ENCODE measurements around the gene TRAPPC12.

Gene TRAPPC12

GRCh38 chr2:3457524-3458395 is 78.3 kb downstream of the TRAPPC12 start:
- no peak for DNase-seq

GRCh38 chr2:3458396-3459184 is 79.1 kb downstream of the TRAPPC12 start:
- no peak for DNase-seq

- DNase-seq = no peak
Observed at GRCh38 chr2:3459185-3460015, 79.9 kb downstream of the TRAPPC12 start.

GRCh38 chr2:3460156-3460555 is 80.7 kb downstream of the TRAPPC12 start:
- DNase-seq = no peak

DNA sequence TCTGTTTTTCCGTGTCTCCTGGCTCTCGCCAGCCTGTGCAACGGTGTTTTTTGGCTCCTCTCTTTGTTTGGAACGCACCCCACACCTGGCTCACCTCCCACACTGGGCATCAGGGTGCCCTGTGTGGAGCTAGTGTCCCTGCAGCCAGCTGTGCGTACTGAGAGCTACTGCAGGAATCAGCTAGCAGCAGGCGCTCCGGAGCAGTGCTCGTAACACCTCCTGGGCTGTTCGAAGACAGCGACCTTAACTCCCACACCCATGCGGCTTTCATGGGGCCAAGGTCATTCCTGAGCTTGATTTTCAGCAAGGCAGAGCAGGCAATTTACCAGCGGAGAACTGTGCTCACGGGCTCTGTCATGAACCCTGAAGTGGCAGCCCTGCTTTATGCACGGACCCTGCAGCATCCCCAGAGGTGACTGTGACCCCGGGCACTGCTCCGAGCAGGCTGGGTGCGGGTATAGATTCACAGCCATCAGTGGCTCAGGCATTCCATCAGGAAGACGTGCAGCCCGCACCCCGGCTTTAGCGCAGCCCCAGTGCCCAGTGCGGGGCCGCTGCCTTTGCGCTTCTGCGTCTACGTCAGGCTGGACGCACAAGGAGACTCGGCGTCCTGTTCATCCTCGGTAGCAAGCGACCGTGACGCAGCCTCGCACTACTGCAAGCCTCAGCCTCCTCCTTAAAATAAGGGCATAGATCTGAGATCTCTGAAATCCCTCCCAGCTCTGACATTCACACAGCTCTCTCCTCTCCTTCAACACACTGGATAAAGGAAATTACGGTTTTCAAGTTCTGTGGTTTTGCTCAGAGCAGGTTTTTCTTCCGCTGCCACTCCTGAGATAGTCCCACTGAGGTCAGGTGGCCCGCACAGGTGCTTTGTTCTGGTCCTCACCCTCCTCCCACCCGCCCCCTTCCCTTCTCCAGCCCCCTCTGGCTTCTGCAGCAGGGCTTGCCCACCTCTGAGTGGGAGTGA is 81.6 kb downstream of the TRAPPC12 start:
- no peak for DNase-seq

DNA sequence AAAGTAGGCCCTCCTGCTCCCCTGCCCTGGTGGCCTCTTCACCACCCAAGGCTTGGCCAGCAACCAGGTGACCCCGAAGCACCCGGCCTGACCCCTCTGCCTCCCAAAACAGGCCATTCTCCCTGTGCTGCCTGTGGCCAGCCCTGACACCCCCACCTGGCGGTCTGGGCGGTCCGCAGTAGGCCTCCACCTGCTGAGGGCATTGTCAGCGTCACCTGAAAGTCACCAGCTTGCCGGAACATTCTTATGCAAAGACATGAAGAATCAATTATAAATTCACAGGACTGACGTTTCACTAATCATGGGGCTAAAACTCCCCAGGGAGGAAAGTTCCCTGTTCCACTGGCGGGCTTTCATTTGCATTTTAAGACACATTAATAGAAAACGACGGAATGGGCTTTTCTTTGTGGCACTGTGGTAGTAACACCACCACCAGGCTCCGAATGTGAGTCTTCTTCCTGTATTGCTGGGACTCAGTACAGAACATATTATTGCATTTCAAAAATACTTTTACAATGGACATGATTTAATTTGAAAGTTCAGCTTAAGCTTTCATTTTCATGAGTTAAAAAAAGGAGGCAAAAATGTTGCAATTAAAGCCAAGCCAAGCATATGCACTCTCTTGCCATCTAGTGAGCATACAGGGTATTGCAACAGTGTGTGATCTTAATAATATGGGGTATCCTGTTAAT is 82.5 kb downstream of the TRAPPC12 start:
- DNase-seq = peak; percentile 11

DNA sequence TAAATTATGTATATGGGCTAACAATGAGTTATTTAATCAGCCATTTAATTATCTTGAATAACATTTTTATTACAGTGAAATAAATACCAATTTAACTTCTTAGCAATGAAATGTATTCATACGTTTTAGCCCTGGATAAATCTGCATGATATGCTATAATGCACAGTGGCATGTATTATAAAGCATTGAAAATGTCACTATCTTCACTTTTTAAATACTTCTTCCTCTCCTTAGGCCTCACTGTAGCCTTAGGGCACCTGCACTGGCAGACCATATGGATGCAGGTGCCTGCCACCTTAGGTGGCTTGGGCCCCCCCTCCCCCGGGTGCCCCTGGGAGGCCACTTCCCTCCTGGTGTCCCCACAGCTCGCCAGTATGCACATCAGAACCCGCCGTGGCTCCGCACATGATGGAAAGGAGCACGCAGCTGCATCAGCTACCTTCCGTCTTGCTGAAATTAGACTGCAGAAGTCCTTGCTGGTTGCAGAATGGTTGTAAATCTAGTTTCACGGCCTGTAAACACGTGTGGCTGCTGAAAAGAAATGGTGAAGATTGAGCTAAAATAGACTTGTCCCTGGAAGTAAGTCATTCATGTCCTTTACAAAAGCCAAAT is 83.1 kb downstream of the TRAPPC12 start:
- DNase-seq = no peak

- DNase-seq = no peak
Observed at GRCh38 chr2:3463186-3463835, 83.8 kb downstream of the TRAPPC12 start.

DNA sequence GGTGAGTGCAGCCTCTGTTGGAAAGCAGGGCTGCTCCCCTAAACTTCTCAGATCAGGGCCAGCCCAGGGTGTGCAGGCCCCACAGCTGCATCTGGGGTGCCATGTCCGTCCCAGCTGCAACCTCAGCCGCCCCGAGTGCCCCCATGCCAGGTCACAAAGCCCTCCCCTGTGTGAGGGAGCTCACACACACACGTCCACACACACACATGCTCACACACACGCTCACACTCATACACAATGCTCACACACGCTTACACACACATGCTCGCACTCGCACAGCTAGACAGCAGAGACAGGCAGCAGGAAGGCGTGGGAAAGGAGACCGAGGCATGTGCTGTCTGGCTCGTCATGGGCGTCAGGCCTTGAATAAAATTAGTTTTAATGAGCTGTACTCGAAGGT is 84.5 kb downstream of the TRAPPC12 start:
- no peak for DNase-seq

GRCh38 chr2:3464401-3465005 is 85.0 kb downstream of the TRAPPC12 start:
- DNase-seq = no peak

GRCh38 chr2:3465328-3465727 is 85.8 kb downstream of the TRAPPC12 start:
- no peak for DNase-seq

GRCh38 chr2:3465844-3466481 is 86.5 kb downstream of the TRAPPC12 start:
- no peak for DNase-seq

DNA sequence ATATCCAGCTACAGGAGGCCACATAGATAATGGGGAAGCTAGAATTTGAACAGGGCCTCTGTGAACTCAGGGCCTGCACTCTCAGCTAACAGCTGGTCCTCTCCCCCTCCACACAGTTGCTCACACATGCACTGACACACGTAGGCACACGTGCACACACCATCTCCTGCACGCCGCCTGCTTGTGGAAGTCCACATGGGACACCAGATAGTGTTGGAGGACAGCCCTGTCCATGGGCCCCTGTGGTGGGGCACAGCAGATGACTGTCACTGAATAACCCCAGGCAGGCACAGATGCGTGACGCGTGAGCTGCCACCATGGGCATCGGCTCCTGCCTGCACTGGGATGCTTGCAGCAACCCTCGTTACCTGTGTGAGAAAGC is 87.0 kb downstream of the TRAPPC12 start:
- DNase-seq = no peak

- DNase-seq = no peak
Observed at GRCh38 chr2:3466966-3467365, 87.5 kb downstream of the TRAPPC12 start.

DNA sequence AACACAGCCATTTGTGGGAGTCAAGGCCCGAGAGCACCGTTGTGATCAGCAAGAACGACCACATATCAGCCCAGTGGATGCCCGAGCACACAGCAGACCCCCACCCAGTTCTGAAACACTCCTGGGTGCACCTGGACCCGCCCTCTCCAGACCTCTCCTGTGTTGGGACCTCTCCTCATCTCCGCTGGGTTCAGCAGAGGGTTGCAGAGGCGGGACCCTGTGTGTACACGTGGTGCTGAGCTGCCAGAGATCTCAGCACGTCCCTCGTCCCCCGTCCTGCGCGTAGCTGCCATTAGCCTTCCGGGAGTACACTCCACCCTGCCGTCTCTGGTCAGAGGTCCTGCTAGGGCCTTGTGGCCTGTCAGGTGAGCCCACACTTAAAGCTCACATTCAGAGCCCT is 88.2 kb downstream of the TRAPPC12 start:
- DNase-seq = no peak

GRCh38 chr2:3468296-3468988 is 88.9 kb downstream of the TRAPPC12 start:
- DNase-seq = no peak

GRCh38 chr2:3469486-3469885 is 90.0 kb downstream of the TRAPPC12 start:
- no peak for DNase-seq

GRCh38 chr2:3470166-3470651 is 90.7 kb downstream of the TRAPPC12 start:
- DNase-seq = no peak

Measured in NCI-H524 treated with DMSO at 0.1 percent for 48 hours (cell line).